Activated naive CD4-positive, alpha-beta T cell treated with anti-CD3 and anti-CD28 coated beads for 36 hours (primary cell): ENCODE data around the gene ZFP92. TPM values are rescaled to one million over a fixed set of nuclear protein-coding genes. Genes with fewer than 3 reads are reported as not detected.
"Not testable (repeated sequence)": the region's sequence is repeated elsewhere in the genome, so short reads cannot be mapped to it uniquely, and the experiment has no call there.

Source experiments
- CTCF ChIA-PET: fragments of 350-600 bp; sonication (Branson Sonifier 250); formaldehyde crosslinking; loops from one replicate; lab custom pipeline; 2021; ENCODE audit warnings: antibody characterized with exemption; lab: Charles Lee
- DNase-seq: peaks from one replicate; pipeline ENCODE4 v3.0.0-alpha.2; 2020
- H3K27ac Mint-ChIP-seq: one replicate; pipeline ENCODE4 v1.8.0; 2021; ENCODE audit warnings: mild to moderate bottlenecking, mixed read lengths
- H3K27me3 Mint-ChIP-seq: one replicate; pipeline ENCODE4 v1.8.0; 2021; ENCODE audit warnings: low read depth, mixed read lengths
- H3K36me3 Mint-ChIP-seq: one replicate; pipeline ENCODE4 v1.8.0; 2021; ENCODE audit warnings: low read depth, mixed read lengths
- H3K4me1 Mint-ChIP-seq: one replicate; pipeline ENCODE4 v1.8.0; 2021; ENCODE audit warnings: low read depth, mixed read lengths
- H3K4me3 Mint-ChIP-seq: one replicate; pipeline ENCODE4 v1.8.0; 2021; ENCODE audit warnings: mild to moderate bottlenecking, moderate library complexity, mixed read lengths
- H3K9me3 Mint-ChIP-seq: one replicate; pipeline ENCODE4 v1.8.0; 2021; ENCODE audit warnings: mixed read lengths
- intact Hi-C: fragments of 100-400 bp; cut with micrococcal nuclease; formaldehyde crosslinking; loops from one replicate; pipeline ENCODE4 v1.15.1; 2023
- total RNA-seq, 2 experiments: library from RNA; stranded (reverse); gene quantifications; one replicate each; pipeline ENCODE4 v1.2.3, GENCODE V29; 2021

ZFP92 gene
- total RNA-seq, 2 experiments from 2014 or later, result 0.59 to 0.74 TPM

DNA sequence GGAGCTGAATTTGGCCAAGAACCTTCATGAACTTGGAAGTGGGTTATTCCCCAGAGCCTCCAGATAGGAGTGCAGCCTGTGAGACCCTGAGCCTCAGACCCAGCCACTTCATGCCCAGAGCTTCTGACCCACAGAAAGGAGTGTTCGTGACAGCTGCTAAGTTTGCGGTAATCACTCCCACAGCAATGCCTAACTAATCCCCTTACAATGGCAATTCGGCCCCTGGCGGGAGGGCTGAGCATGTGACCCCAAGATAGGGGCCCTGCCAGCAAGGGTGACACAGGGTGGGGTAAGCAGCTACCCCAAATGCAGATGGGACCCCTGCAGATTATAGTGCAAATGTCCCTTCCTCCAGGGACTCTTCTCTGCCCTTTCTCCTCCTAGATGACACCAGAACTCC is 32.7 kb upstream of the ZFP92 start:
- no peaks in the 10 kb centered on the region for H3K9me3 Mint-ChIP-seq
- no peaks in the 10 kb centered on the region for H3K36me3 Mint-ChIP-seq
- no peaks in the 10 kb centered on the region for H3K27me3 Mint-ChIP-seq
- CTCF ChIA-PET, result no interaction called here
- H3K4me3 Mint-ChIP-seq, result no peak overlapping the region
- DNase-seq, result no peak
- no peaks in the 10 kb centered on the region for H3K4me1 Mint-ChIP-seq
- intact Hi-C loops, result no loop called here
- no peak overlapping the region for H3K27ac Mint-ChIP-seq

DNA sequence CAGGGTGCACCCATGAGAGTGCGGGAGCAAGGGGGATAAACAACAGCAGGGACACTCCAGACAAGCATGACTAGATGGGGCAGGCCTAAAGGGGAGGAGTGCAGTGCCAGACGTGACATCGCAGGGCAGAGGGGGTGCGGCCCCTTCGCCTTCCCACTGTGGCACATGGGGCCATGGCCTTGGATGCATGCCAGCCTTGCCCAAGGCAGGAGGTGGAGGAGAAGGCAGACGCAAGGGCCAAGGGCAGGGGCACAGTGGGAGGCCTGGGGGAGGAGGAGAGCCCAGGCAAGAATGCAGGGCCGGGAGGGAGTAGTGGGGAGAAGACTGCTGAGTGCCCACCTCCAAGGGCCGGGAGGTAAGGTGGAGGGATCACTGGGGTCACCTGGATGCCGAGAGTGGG is 31.8 kb upstream of the ZFP92 start:
- H3K27ac Mint-ChIP-seq, result no peak overlapping the region
- no peaks in the 10 kb centered on the region for H3K36me3 Mint-ChIP-seq
- DNase-seq, result no peak
- no peak overlapping the region for H3K4me3 Mint-ChIP-seq
- CTCF ChIA-PET, result no interaction called here
- H3K9me3 Mint-ChIP-seq, result no peaks in the 10 kb centered on the region
- no peaks in the 10 kb centered on the region for H3K4me1 Mint-ChIP-seq
- intact Hi-C loops, result no loop called here
- H3K27me3 Mint-ChIP-seq, result no peaks in the 10 kb centered on the region

DNA sequence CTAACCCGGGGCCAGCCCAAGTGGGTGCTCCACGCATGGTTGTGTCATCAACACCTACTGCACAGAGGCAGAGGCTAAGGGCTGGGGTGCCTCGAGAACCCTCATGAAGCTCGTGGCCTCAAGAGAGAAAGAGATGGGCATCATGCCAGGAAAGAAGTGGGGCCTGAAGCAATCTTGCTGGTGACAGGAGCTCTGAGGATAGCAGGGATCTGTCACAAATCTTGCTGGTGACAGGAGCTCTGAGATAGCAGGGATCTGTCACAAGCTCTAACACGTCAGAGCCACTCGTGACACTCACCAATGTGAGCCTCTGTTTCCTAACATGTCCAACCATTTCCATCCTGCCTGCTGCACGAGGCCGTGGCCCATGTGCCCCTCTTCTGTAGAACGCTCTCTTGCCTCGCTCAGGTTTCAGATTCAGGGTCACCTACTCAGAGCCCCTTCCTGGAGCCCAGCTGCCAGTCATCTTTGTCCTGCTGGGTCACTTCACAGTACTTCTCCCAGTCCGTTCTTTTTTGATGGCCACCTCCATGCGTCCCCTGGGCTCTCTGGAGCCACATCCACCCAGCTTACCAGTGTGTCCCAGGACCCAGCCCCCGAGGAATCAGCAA is 31.2 kb upstream of the ZFP92 start:
- intact Hi-C loops, result no loop called here
- CTCF ChIA-PET, result no interaction called here
- Mint-ChIP-seq H3K9me3 (no peaks in the 10 kb centered on the region), H3K36me3 (no peaks in the 10 kb centered on the region), H3K27me3 (no peaks in the 10 kb centered on the region), H3K4me1 (no peaks in the 10 kb centered on the region), H3K4me3 (no peak overlapping the region), H3K27ac (no peak overlapping the region)
- DNase-seq, result no peak

DNA sequence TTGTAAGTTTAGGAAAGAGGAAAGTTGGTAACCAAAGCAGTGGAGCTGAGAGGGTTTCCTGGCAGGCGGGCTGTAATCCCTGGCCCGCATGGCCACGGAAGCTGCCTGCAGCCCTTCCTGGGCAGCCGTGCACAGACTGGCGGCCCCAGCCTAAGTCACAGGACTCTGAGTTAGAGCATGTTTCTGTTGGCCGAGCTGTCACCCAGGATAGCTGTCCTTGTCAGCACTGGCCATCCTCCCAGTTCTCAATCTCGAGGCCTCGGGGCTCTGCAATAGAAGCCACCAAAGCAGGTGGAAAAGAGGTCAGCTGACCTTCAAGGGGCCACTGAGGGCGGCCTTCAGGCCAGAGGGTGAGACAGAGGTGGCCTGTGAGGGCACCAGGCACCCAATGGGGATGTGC is 30.6 kb upstream of the ZFP92 start:
- Mint-ChIP-seq H3K4me1 (no peaks in the 10 kb centered on the region), H3K36me3 (no peaks in the 10 kb centered on the region), H3K27me3 (no peaks in the 10 kb centered on the region), H3K27ac (no peak overlapping the region), H3K9me3 (no peaks in the 10 kb centered on the region), H3K4me3 (no peak overlapping the region)
- CTCF ChIA-PET, result no interaction called here
- intact Hi-C loops, result no loop called here
- no peak for DNase-seq

DNA sequence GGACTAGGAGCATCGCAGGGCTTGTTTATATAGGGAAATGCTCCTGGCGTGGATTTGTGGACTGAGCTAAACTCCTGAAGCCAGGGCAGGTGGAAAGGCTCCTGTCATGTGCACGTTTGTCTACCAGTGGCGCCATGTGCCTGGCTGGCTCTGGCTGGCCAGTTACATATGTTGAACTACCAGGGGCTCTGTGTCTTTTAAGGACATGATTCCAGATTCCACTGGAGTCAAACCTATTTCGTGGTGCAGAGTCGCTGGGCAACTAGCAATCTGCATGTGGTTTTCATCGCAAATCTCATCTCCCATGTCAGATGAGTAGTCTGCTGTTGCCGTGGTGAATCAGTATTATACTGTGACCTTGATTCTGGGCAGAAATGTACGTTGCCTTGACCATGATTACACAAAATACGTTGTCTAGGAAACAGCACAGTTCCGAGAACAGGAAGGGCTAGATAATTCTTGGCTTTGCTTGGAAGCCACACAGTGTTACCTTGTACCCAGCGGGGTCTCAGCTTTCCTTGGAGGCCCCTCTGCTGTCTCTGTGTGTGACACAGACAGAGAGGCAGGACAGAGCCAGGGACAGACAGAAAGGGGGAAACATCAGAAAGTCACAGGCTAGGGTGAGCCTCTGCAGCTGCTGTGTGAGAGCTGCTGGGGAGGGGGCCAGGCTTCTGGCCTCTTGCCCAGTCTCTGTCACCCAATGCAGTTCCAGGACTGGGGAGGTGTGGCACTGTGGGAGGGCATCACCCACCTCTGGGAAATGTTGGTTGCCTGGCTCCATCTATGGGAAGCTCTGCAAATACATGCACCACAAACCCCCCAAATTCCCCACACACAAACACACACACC is 29.4 kb upstream of the ZFP92 start:
- H3K36me3 Mint-ChIP-seq, result no peaks in the 10 kb centered on the region
- DNase-seq, result peak; percentile 44
- no peaks in the 10 kb centered on the region for H3K9me3 Mint-ChIP-seq
- no peak overlapping the region for H3K27ac Mint-ChIP-seq
- H3K27me3 Mint-ChIP-seq, result no peaks in the 10 kb centered on the region
- intact Hi-C loops, result loop anchor here (2.0 kb wide), 1 partner anchor 423 kb away; no protein-coding TSS in a partner anchor
- CTCF ChIA-PET, result no interaction called here
- no peaks in the 10 kb centered on the region for H3K4me1 Mint-ChIP-seq
- no peak overlapping the region for H3K4me3 Mint-ChIP-seq

DNA sequence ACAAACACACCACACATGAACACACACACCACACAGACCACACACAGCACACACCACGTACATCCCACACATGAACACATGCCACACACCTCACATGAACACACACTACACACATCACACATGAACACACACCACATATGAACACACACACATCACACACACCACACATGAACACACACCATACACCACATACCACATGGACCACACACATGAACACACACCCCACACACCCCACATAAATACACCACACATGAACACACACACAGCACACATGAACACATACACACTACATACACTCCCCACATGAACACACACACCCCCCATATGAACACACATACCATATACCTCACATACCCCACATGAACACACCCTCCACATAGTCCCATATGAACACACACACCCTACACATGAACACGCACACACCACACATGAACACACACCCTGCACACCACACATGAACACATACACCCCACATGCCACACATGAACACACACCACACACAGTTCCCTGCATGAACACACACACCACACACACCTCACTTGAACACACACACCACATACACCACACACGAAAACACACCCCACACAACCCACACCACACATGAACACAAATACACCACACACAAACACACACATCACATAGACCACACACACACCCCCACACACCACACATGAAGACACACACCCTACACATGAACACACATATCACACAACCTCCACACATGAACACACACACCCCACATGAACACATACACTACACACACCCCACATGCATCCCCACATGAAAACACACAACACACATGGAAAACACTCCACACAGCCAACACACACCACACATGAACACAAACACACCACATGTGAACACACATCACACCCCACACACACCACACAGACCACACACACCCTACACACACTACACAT is 28.4 kb upstream of the ZFP92 start:
- intact Hi-C loops, result loop anchor here (2.0 kb wide), 1 partner anchor 424 kb away; no protein-coding TSS in a partner anchor
- CTCF ChIA-PET, result no interaction called here
- no peaks in the 10 kb centered on the region for H3K36me3 Mint-ChIP-seq
- no peak overlapping the region for H3K4me3 Mint-ChIP-seq
- no peak overlapping the region for H3K27ac Mint-ChIP-seq
- no peaks in the 10 kb centered on the region for H3K9me3 Mint-ChIP-seq
- no peaks in the 10 kb centered on the region for H3K27me3 Mint-ChIP-seq
- H3K4me1 Mint-ChIP-seq, result no peaks in the 10 kb centered on the region
- no peak for DNase-seq

DNA sequence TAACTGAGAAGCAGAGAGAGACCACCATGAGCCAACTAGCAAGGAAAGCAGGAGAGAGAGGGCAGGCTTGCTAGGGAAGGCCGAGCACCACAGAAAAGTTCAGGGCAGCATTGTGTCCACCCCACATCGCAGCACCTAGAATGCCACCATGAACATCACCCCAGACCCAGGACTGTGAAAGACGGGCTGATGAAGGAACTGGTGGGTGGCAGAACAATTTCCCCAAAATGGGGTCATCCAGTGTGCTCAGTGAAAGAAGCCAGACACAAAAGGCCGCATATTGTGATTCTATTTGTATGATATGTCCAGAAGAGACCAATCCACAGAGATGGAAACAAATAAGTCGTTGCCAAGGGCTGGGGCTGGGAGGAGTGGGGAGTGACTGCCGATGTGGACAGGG is 26.9 kb upstream of the ZFP92 start:
- intact Hi-C loops, result no loop called here

DNA sequence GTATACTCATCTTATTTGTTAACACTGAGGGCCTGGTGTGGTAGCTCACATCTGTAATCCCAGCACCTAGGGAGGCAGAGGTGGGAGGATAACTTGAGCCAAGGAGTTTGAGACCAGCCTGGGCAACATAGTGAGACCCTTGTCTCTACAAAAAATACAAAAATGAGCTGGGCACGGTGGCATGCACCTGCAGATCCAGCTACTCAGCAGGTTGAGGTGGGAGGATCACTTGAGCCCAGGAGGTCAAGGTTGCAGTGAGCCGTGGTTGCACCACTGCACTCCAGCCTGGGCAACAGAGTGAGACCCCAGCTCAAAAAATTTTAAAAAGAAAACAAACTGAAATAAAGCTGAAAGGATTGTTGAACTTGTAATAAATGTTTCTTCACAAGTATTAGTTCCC is 26.3 kb upstream of the ZFP92 start:
- H3K4me1 Mint-ChIP-seq, DNase-seq, H3K27ac Mint-ChIP-seq, H3K36me3 Mint-ChIP-seq, H3K27me3 Mint-ChIP-seq, intact Hi-C loops, H3K4me3 Mint-ChIP-seq, H3K9me3 Mint-ChIP-seq, CTCF ChIA-PET: not testable (repeated sequence)

More for the DNA sequence above, 26.9 kb upstream of the ZFP92 start:
- H3K36me3 Mint-ChIP-seq, result no peaks in the 10 kb centered on the region
- H3K9me3 Mint-ChIP-seq, result no peaks in the 10 kb centered on the region
- H3K27ac Mint-ChIP-seq, result no peak overlapping the region
- no peaks in the 10 kb centered on the region for H3K4me1 Mint-ChIP-seq
- CTCF ChIA-PET, result no interaction called here
- DNase-seq, result no peak
- no peak overlapping the region for H3K4me3 Mint-ChIP-seq
- H3K27me3 Mint-ChIP-seq, result no peaks in the 10 kb centered on the region

DNA sequence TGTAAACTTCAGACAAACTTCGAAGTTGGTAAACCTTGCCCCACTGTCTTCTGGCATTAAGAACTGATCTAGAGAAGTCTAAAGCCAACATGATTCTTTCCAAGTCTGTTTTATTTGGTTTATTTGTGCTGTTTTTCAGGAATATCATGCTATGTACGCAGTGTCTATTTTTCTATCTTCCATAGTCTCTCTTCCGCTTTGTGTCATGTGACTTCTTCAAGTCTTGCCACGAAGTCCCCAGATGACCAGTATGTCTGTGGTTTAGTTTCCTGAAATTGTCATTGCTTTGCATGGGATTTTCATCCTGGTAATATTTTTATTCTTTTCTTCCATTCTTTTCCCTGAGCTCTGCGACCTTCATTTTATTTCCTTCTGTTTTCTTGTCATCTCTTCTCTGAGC is 25.2 kb upstream of the ZFP92 start:
- intact Hi-C loops, result no loop called here
- no peaks in the 10 kb centered on the region for H3K36me3 Mint-ChIP-seq
- H3K27ac Mint-ChIP-seq, result no peak overlapping the region
- H3K27me3 Mint-ChIP-seq, result no peaks in the 10 kb centered on the region
- H3K9me3 Mint-ChIP-seq, result no peaks in the 10 kb centered on the region
- H3K4me3 Mint-ChIP-seq, result no peak overlapping the region
- CTCF ChIA-PET, result no interaction called here
- no peaks in the 10 kb centered on the region for H3K4me1 Mint-ChIP-seq
- DNase-seq, result no peak

DNA sequence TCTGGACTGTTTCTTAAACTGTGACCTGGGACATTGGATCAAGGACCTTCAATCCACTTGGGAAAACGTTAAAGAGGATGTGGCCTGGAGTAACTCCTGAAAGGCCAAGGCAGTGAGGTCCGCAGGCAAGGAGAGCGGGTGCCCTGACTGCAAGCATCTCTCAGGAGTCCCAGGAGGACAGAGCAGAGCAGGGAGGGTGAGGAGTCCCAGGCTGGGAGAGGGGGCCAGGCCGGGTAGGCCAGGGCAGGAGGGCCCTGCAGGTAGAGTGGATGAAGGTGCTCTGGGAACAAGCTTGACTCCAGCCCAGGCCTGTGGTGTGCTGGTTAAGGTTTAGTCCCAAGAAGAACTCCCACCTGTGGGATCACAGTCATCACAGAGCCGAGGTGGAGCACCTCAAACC is 23.9 kb upstream of the ZFP92 start:
- H3K36me3 Mint-ChIP-seq, result no peaks in the 10 kb centered on the region

DNA sequence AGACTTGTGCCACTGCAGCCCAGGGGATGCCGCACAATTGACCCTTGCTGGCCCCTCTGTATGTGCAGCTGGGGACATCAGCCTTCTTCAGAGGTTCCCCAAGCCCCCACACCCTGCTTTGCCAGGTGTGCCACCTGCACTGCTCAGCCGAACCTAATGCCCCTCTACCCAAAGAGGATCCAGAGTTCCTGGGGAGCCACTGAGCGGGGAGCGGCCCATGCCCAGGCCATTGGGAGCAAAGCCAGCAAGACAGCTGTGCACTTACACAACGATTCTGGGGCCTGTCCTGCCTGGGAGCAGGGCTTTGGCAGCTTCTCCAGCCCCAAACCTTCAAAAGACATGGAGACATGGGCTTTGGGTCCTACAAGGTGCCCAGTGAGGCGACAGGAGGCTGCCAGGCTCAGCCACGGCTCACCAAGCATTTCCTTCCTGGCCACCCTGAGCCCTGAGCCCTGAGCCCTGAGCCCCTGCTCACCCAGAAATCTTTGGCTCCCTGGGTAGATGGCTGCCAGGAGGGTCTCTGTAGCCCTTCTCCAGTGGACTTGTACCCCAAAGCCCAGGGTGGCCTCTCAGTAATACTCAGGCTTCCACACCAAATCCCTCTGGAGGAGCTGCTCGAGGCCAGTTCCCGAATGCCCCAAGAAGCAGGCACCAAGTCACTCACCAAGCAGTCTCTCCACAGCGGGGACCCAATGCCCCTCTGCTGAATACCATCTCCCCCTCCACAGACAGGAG is 23.1 kb upstream of the ZFP92 start:
- CTCF ChIA-PET, result no interaction called here
- intact Hi-C loops, result no loop called here
- H3K4me1 Mint-ChIP-seq, result no peaks in the 10 kb centered on the region

More for the DNA sequence above, 23.9 kb upstream of the ZFP92 start:
- CTCF ChIA-PET, result no interaction called here
- no peaks in the 10 kb centered on the region for H3K9me3 Mint-ChIP-seq
- no peak overlapping the region for H3K27ac Mint-ChIP-seq
- no peaks in the 10 kb centered on the region for H3K4me1 Mint-ChIP-seq
- intact Hi-C loops, result no loop called here
- DNase-seq, result no peak
- H3K27me3 Mint-ChIP-seq, result no peaks in the 10 kb centered on the region
- no peak overlapping the region for H3K4me3 Mint-ChIP-seq

More for the DNA sequence above, 23.1 kb upstream of the ZFP92 start:
- Mint-ChIP-seq H3K4me3 (no peak overlapping the region), H3K27ac (no peak overlapping the region), H3K9me3 (no peaks in the 10 kb centered on the region), H3K27me3 (no peaks in the 10 kb centered on the region), H3K36me3 (no peaks in the 10 kb centered on the region)
- no peak for DNase-seq
